K562 (cell line): Measurements from ENCODE around the gene PTGR3. TPM values are rescaled to one million over a fixed set of nuclear protein-coding genes. Genes with fewer than 3 reads are reported as not detected.

ENCODE experiments used
- GTF3C2 ChIP-seq: IDR thresholded peaks from 3 replicates; pipeline ENCODE4 v1.6.1; 2011; ENCODE audit warnings: borderline replicate concordance, mild to moderate bottlenecking, moderate library complexity; ENCODE audit not compliant: insufficient read length; ENCODE audit errors: extremely low read depth
- PHF20 ChIP-seq: fragments of 450-650 bp; IDR thresholded peaks from 2 replicates; pipeline ENCODE4 v1.6.1; 2018; ENCODE audit not compliant: partially characterized antibody
- POLR3A ChIP-seq: IDR thresholded peaks from 2 replicates; pipeline ENCODE4 v1.6.1; 2011; ENCODE audit warnings: borderline replicate concordance, mild to moderate bottlenecking, moderate library complexity; ENCODE audit not compliant: insufficient read length, insufficient read depth; ENCODE audit errors: extremely low read depth
- RNF219 ChIP-seq: fragments of 250-450 bp; sonication (Bioruptor Pico); IDR thresholded peaks from 2 replicates; pipeline ENCODE4 v1.5.0; 2022; ENCODE audit warnings: mild to moderate bottlenecking
- ZNF431 ChIP-seq: sonication (generic); formaldehyde crosslinking; IDR thresholded peaks from 2 replicates; pipeline ENCODE4 v1.8.0; 2022; ENCODE audit warnings: mild to moderate bottlenecking, missing genetic modification reagents
- polyA plus RNA-seq, 8 experiments: library from polyadenylated mRNA; depleted of rRNA in 4 of 8; stranded (reverse) in 5 of 8; unstranded in 3 of 8; fragments of >200 nt; fragmentation: Nextera tagmentation in 2 of 8; fragmentation: Illumina TruSeq in 1 of 8; extraction: Ambion mirVana in 2 of 8; extraction: Trizol in 1 of 8; gene quantifications; 2 replicates each; pipeline versions ENCODE4 v1.2.1 to v1.2.3, GENCODE V29; 2011 to 2014; ENCODE audit warnings: inconsistent platforms in 1 of 8, missing spikeins in 1 of 8
- total RNA-seq, 7 experiments: library from RNA; depleted of rRNA in 6 of 7; stranded (reverse); fragments of >200 nt in 6 of 7; fragmentation: Illumina TruSeq in 2 of 7; extraction: Trizol in 2 of 7; gene quantifications; 2 replicates each; pipeline versions ENCODE4 v1.2.1 to v1.2.3, GENCODE V29; 2011 to 2021; ENCODE audit warnings: low replicate concordance in 1 of 7

PTGR3 gene
- total and polyA plus RNA-seq, 9 of the 15 experiments (the other 6 are each of a cell fraction or from before 2014, with no cell fraction given) = 4.1 to 32.3 (median 15.3) TPM

GRCh38 chr18:75244351-75245313 lies 35.7 kb upstream of the PTGR3 start (continued):
- TF ChIP-seq RNF219 (CRISPR knock-in tag) (no peak), PHF20 (no peak), POLR3A (no peak), GTF3C2 (no peak), ZNF431 (CRISPR knock-in tag) (no peak)
